Gastrocnemius medialis (tissue), 4 donors: Measurements from ENCODE around the gene RGS8. TPM values are rescaled to one million over a fixed set of nuclear protein-coding genes. Genes with fewer than 3 reads are reported as not detected.

ENCODE experiments used
- ATAC-seq, 2 donors: fragments of 150-250 bp; one replicate each; pipeline ENCODE4 v1.9.1; 2016
- DNase-seq, 2 donors: peaks; one replicate each; pipeline ENCODE4 v3.0.0-alpha.2; 2019
- H3K27ac ChIP-seq, 4 donors: fragments of 200-600 bp; sonication (generic); 1 replicate in 1 of 4; 2 replicates in 3 of 4; pipeline ENCODE4 v1.5.1; 2016 to 2018; ENCODE audit warnings: mild to moderate bottlenecking in 2 of 4, moderate library complexity in 1 of 4
- H3K27me3 ChIP-seq, 3 donors: fragments of 200-600 bp; sonication (generic) in 2 of 3; 1 replicate in 1 of 3; 2 replicates in 2 of 3; pipeline versions ENCODE4 v1.5.1 to v1.6.0; 2016 to 2019; ENCODE audit warnings: mild to moderate bottlenecking in 1 of 3, moderate library complexity in 1 of 3
- H3K36me3 ChIP-seq, 2 donors: fragments of 200-600 bp; sonication (generic) in 1 of 2; one replicate each; pipeline ENCODE4 v1.5.1; 2017 to 2018
- H3K4me1 ChIP-seq, 2 donors: fragments of 200-600 bp; sonication (generic) in 1 of 2; one replicate each; pipeline ENCODE4 v1.5.1; 2016 to 2017; ENCODE audit warnings: mild to moderate bottlenecking in 2 of 2
- H3K4me3 ChIP-seq, 4 donors: fragments of 200-600 bp; sonication (generic) in 3 of 4; 1 replicate in 1 of 4; 2 replicates in 3 of 4; pipeline ENCODE4 v1.5.1; 2016 to 2019; ENCODE audit warnings: mild to moderate bottlenecking in 2 of 4
- H3K9me3 ChIP-seq, 3 donors: fragments of 200-600 bp; sonication (generic) in 2 of 3; 1 replicate in 1 of 3; 2 replicates in 2 of 3; pipeline ENCODE4 v1.5.1; 2016 to 2019
- POLR2A ChIP-seq, 2 donors: fragments of 450-650 bp; IDR thresholded peaks; one replicate each; pipeline ENCODE4 v1.6.1; 2017; ENCODE audit warnings: antibody characterized with exemption in 2 of 2, mild to moderate bottlenecking in 2 of 2, moderate library complexity in 2 of 2
- in situ Hi-C, 4 donors: fragments of 200-750 bp; cut with MboI; loops; one replicate each; pipeline versions ENCODE4 v1.15.0 to v1.8.0; 2017; ENCODE audit warnings: low sequenced_read_pairs in 4 of 4
- intact Hi-C: fragments of 100-400 bp; cut with DNase I; formaldehyde crosslinking; loops from one replicate; pipeline ENCODE4 v1.15.1; 2023; ENCODE audit warnings: low total_unique reads
- total RNA-seq, 4 donors: library from RNA; depleted of rRNA; stranded (reverse); fragments of >200 nt; gene quantifications; one replicate each; pipeline versions ENCODE4 v1.1.0 to v1.2.3, GENCODE V29; 2016
- TF ChIP-seq, protein P1 (sequence below), 5 experiments: fragments of 450-650 bp in 3 of 5; fragments of 200-600 bp in 2 of 5; sonication (generic) in 2 of 5; IDR thresholded peaks in 4 of 5; conservative IDR thresholded peaks in 1 of 5; 1 replicate in 4 of 5; 2 replicates in 1 of 5; pipeline ENCODE4 v1.5.1; 2016 to 2019; ENCODE audit warnings: antibody characterized with exemption in 5 of 5, mild to moderate bottlenecking in 3 of 5, moderate library complexity in 3 of 5

RGS8 gene
- total RNA-seq, 4 donors from 2014 or later = not detected

DNA sequence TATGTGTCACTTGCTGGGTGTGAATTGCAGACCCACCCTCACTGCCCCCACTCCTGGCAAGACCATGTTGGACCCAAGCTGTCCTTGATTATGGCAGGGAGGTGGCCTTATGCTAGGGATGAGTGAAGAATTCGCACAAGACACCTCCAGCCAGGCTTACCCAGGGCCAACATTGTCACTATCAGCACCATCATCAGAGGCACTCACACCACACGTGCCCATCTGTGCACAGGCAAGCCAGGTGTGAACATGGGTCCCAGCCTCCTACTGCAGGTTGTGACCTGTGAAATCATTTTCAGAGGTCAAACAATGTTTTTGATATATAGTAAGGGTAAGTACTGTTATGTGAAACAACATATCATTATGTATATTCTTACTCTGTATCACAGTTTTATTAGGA lies 20.3 kb upstream of the RGS8 start:
- Histone ChIP-seq H3K27me3 (no peaks in the 10 kb centered on the region), H3K27ac (no peak overlapping the region), H3K4me1 (peaks cover 2 to 7% of the 10 kb centered on the region in 2 donors), H3K4me3 (no peak overlapping the region), H3K9me3 (no peaks in the 10 kb centered on the region), H3K36me3 (no peaks in the 10 kb centered on the region)
- ATAC-seq (no peak), DNase-seq (no peak)
- in situ Hi-C loops (no loop called here), intact Hi-C loops (no loop called here)
- no peak for TF ChIP-seq POLR2A (IDR thresholded peaks at IDR 0.05)
- TF ChIP-seq, protein P1, sequence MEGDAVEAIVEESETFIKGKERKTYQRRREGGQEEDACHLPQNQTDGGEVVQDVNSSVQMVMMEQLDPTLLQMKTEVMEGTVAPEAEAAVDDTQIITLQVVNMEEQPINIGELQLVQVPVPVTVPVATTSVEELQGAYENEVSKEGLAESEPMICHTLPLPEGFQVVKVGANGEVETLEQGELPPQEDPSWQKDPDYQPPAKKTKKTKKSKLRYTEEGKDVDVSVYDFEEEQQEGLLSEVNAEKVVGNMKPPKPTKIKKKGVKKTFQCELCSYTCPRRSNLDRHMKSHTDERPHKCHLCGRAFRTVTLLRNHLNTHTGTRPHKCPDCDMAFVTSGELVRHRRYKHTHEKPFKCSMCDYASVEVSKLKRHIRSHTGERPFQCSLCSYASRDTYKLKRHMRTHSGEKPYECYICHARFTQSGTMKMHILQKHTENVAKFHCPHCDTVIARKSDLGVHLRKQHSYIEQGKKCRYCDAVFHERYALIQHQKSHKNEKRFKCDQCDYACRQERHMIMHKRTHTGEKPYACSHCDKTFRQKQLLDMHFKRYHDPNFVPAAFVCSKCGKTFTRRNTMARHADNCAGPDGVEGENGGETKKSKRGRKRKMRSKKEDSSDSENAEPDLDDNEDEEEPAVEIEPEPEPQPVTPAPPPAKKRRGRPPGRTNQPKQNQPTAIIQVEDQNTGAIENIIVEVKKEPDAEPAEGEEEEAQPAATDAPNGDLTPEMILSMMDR (IDR thresholded peaks at IDR 0.05 in 4 of 5, conservative IDR thresholded peaks at IDR 0.05 in 1 of 5) = no peak

DNA sequence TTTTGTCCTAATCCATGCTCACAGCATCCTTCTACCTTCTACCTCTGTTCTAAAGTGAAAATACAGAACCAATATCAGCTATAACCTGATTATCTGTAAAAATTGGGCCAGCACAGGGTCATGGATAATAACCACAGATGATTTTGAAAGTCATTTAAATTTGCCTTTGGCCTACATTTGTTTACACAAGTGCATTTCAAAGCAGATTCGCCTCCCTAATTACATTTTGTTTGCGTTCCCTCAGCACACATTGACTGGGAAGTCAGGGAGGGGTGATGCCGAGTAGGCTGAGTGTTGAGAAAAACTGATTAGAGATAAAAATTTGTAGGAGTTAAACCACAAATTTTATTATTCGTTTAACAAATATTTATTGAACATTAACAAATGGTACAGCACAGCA lies 19.2 kb upstream of the RGS8 start:
- Histone ChIP-seq H3K4me3 (no peak overlapping the region), H3K27ac (no peak overlapping the region), H3K27me3 (no peaks in the 10 kb centered on the region), H3K9me3 (no peaks in the 10 kb centered on the region), H3K36me3 (no peaks in the 10 kb centered on the region), H3K4me1 (peaks cover 4 to 14% of the 10 kb centered on the region in 2 donors)
- DNase-seq = no peak
- TF ChIP-seq, protein P1 (IDR thresholded peaks at IDR 0.05 in 4 of 5, conservative IDR thresholded peaks at IDR 0.05 in 1 of 5) = no peak
- TF ChIP-seq POLR2A (IDR thresholded peaks at IDR 0.05) = no peak
- in situ Hi-C loops = no loop called here
- intact Hi-C loops = no loop called here
- ATAC-seq = no peak

DNA sequence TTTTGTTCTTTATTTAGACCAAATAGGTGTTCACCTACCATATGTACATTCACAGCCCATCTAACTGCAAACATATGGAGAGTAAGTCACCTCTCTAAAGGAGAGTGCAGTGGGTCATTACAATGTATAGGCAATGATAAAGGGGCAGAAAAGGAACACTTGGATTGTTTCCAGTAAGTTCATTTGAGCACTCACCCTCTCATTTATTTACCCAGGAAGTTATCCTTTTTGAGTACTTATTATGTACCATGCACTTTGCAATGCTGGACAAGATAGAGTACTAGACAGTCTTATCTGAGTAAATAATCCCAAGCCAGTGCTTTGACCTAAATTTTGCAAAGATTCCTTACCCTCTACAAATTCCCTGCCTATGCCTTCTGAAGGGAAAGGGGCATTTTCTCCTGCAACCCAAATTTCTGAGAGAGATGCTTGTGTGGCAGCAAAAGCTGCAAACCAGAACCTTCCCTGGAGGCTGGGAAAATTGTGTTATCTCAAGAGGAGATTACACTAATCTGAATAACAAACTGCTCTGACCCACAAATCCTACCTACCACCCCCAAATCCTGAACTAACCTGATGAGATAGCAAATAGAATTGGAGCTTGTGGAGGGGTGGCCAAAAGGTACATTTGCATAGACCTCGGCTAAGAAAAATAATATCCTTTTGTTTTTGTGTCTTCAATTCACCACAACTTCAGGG lies 18.6 kb upstream of the RGS8 start:
- no peak for DNase-seq
- intact Hi-C loops (no loop called here), in situ Hi-C loops (no loop called here)
- Histone ChIP-seq H3K4me3 (no peak overlapping the region), H3K27ac (no peak overlapping the region), H3K27me3 (no peaks in the 10 kb centered on the region), H3K36me3 (no peaks in the 10 kb centered on the region), H3K9me3 (no peaks in the 10 kb centered on the region), H3K4me1 (peaks cover 4 to 16% of the 10 kb centered on the region in 2 donors)
- ATAC-seq = no peak
- no peak for TF ChIP-seq POLR2A (IDR thresholded peaks at IDR 0.05)
- TF ChIP-seq, protein P1 (IDR thresholded peaks at IDR 0.05 in 4 of 5, conservative IDR thresholded peaks at IDR 0.05 in 1 of 5) = no peak

DNA sequence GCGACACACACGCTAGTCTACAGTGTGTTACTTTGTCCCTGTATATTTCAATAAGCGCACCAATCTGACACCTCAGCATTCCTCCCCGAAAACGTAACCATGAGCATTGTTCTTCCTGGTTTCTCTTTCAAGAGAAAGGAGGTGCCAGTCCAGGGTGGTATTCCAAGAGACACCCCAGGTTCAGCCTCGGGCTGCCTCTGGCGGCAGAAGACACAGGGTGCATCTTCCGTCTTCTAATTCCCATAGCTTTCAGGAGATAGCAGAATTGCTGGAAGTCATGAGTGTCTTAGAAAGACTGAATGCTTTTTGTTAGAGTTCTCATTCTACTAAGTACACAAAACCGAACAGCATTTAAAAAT lies 15.9 kb upstream of the RGS8 start:
- H3K36me3 ChIP-seq = no peaks in the 10 kb centered on the region
- no peak for TF ChIP-seq POLR2A (IDR thresholded peaks at IDR 0.05)
- TF ChIP-seq, protein P1 (IDR thresholded peaks at IDR 0.05 in 4 of 5, conservative IDR thresholded peaks at IDR 0.05 in 1 of 5) = no peak
- in situ Hi-C loops (no loop called here), intact Hi-C loops (loop anchor here (2.0 kb wide), 1 partner anchor 98 kb away; no protein-coding TSS in a partner anchor)
- ATAC-seq (no peak), DNase-seq (no peak)
- H3K4me3 ChIP-seq = peak overlapping the region in 3 of 4 donors; percentile 14 to 26 (median 20)
- H3K9me3 ChIP-seq = no peaks in the 10 kb centered on the region
- no peaks in the 10 kb centered on the region for H3K27me3 ChIP-seq
- H3K4me1 ChIP-seq = peaks cover 4 to 8% of the 10 kb centered on the region in 2 donors
- H3K27ac ChIP-seq = no peak overlapping the region
